VCaP (cell line): Measurements from ENCODE around the gene ODC1.
A peak's percentile ranks its signal among the peaks of the same experiment; 100 is the strongest.

Experiments
- H3K27ac ChIP-seq: fragments of 450-650 bp; 2 replicates; pipeline ENCODE4 v1.5.1; 2017
- TF ChIP-seq, protein P1 (sequence below): fragments of 450-650 bp; conservative IDR thresholded peaks from 2 replicates; pipeline ENCODE4 v1.5.1; 2017; ENCODE audit warnings: mild to moderate bottlenecking, moderate library complexity

Gene ODC1

DNA sequence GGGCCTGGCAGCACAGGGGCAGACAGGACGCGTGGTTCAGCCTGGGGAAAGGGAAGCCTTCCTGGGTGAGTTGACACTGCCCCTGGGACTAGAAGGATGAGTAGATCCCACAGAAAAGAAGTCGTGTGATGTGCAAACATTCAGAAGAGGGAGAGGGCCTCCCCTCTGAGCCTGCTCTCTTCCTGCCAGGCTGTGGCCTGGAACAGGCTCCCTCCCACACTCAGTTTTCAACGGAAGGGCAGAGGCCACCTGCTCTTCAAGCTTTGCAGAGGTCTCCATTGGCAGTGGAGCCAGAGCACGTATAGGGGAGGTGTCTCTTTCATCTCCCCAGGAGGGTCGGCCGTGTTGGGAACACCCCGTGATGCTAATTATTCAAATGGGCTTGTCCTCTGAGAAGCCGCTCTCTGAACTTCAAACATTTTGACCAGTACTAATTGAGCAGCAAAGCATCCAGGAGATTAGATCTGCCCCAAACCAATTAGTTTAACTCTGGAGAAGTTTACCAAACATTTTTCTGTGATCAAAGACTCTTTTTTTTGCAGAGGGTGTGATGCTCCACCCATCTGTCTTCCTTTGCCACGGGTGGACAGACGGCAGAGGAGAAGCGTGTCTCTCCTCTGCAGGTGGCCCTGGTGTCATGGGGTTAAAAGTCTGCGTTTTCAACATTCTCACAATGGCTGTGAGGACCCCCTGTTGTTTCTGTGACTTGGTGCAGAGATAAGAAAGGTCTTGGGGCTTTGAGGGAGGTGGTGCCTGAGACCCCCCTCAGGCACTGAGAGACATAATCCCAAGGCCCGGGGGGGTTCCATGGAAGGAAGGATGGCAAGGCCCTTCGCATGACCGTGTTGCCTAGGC lies 29.5 kb upstream of the ODC1 start:
- TF ChIP-seq, protein P1, sequence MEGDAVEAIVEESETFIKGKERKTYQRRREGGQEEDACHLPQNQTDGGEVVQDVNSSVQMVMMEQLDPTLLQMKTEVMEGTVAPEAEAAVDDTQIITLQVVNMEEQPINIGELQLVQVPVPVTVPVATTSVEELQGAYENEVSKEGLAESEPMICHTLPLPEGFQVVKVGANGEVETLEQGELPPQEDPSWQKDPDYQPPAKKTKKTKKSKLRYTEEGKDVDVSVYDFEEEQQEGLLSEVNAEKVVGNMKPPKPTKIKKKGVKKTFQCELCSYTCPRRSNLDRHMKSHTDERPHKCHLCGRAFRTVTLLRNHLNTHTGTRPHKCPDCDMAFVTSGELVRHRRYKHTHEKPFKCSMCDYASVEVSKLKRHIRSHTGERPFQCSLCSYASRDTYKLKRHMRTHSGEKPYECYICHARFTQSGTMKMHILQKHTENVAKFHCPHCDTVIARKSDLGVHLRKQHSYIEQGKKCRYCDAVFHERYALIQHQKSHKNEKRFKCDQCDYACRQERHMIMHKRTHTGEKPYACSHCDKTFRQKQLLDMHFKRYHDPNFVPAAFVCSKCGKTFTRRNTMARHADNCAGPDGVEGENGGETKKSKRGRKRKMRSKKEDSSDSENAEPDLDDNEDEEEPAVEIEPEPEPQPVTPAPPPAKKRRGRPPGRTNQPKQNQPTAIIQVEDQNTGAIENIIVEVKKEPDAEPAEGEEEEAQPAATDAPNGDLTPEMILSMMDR, result no peak
- no peak overlapping the region for H3K27ac ChIP-seq

DNA sequence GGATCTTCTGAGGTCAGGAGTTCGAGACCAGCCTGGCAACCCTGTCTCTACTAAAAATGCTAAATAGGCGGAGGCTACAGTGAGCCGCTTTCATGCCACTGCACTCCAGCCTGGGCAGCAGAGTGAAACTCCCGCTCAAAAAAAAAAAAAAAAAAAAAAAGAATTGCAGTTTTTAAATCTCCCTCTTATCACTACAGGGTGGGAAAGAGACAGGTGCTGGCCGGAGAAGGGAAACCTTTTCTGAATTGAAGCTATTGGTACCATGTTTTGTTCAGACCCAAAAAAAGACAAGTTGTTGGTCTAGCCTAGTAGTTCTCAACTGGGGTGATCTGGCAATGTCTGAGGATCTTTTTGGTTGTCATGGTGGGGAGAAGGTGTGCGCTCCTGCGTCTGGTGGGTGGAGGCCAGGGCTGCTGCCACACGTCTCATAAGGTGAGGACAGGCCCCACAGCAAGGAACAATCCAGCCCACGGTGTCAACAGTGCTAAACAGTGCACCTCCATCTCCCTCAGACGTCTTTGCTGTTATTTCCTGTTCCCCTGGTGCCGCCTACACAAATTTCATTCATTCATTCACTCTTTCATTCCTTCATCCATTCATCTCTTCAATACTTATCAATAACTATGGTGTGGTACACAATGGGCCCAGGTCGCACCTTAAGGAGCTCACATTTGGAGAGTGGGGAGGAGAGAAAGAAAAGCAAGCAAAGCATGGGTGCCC lies 28.8 kb upstream of the ODC1 start:
- TF ChIP-seq, protein P1, result no peak
- no peak overlapping the region for H3K27ac ChIP-seq

DNA sequence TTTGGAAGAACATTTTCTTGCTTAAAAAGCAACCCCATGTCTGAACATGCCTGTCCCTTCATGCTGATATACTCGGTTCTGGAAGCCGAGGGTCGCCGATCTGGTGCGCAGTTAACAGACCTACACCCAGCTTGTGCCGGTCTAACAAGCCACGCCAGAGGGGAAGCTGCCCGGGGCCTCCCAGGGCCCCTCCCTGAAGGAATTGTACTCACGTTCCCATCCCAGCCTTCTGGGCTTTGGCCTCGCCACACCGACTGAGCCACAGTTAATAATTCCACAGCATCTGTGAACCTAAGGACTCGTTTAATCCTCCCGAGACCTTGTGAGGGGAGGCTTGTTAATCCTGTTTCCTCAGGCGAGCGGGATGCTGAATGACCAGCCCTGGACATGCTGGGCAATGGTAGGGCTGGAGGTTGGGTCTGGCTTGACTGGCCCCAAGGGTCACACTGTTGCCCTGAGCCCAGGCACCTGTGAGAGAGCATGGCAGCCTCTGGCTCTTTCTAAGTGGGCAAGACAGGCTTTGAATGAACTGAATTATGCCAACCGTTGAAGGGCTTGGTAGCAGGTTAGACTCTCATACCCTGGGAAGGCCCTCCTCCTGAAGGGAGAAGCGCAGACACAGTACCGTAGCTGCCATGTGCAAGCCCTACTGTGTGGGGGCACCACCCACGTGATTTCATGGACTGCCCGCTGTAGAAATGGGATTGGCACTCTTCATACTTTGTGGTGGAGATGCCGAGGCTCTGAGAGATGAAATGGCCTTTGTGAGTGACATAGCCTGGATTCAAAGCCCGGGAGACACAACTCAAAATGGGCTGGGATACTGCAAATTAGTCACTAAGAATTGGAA lies 27.9 kb upstream of the ODC1 start:
- TF ChIP-seq, protein P1, result no peak

DNA sequence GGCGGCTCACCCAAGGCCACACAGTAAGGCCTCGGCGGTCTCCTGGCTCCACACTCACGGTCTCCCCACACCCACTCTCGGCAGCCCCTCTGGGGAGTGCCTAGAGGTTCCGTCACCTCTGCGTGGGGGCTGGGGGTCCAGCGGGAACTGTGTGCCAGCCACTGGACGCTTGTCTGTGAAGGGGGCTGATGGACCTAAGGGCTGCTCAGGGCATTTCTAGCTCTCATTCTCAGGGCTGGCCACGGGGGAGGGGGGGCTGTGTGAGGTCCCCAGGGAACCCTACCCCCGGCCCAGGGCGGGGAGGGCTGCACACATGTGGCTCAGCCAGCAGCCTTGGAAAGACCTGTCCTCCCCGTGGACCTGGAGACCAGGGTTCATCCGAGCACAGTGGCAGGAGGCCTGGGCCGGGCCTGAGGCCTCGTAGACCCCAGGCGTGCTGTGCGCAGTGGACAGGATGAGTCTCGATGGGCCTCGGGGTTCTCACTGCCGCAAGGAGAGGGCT lies 27.1 kb upstream of the ODC1 start:
- no peak overlapping the region for H3K27ac ChIP-seq
- TF ChIP-seq, protein P1, result no peak

More for the DNA sequence above, 27.9 kb upstream of the ODC1 start:
- H3K27ac ChIP-seq, result no peak overlapping the region

DNA sequence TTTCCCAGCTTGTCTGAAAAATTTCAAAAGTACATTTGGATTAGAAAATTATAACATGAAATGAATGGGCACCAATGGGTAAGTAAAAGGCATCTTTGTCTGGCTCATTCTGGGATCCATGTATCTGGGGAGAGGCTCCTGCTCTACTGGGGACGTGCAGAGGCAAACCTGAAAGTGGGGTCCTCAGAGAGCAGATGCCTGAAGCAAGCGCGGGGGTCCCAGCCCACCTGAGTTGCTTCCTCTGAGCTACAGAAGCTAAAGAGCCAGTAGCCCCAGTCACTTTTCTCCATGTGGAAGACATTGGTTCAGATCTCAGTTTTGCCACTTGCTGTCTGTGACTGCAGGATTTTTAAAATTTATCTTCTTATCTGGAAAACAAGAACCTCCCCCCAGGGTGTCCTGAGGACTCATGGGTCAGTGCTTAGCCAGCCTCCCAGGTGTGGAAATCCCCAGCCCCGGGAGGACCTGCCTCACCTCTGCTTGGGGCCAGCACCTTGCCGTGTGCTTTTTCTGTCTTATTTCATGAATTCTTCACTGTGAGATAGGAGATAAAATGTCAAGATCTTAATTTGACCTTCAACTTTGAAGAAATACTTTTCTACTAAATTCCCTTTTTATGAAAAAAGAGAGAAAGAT lies 25.1 kb upstream of the ODC1 start:
- peak overlapping the region; percentile 64 for H3K27ac ChIP-seq
- TF ChIP-seq, protein P1, result no peak

DNA sequence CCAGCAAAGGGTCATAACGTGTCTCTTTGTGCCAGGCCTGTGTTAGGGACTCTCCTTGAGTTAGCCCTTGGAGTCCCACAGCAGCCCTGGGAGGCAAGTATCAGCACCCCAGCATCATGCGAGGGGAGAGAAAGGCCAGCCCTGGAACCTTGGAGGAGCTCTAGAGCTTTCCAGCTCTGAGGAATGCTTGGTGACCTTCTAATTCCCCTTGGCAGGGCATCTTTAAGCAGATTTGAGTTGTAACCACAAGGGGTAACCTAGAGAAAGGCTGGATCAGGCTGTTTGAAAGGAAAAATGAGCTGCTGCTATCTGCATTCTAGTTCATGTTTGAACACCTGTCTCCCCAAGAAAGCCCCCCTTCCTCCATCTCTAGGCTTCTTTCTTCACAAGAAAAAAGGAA lies 23.8 kb upstream of the ODC1 start:
- TF ChIP-seq, protein P1, result no peak
- H3K27ac ChIP-seq, result peak overlapping the region; percentile 64; the same call in 1 of the 2 replicates
